GM18498 (cell line): Measurements from ENCODE around the gene NOL4L.
"Not testable (repeated sequence)": the region's sequence is repeated elsewhere in the genome, so short reads cannot be mapped to it uniquely, and the experiment has no call there.

ENCODE experiments used
- ATAC-seq: cut with Tn5 transposase; IDR thresholded peaks from one replicate; pipeline ENCODE4 v1.9.1; 2021; ENCODE audit warnings: mild to moderate bottlenecking, moderate library complexity; ENCODE audit not compliant: unreplicated experiment

Gene NOL4L

GRCh38 chr20:32578062-32578461 is 7.1 kb downstream of the NOL4L start:
- not testable (repeated sequence) for ATAC-seq

- ATAC-seq: no peak
These were observed 7.5 kb downstream of the NOL4L start for GRCh38 chr20:32577657-32578056.

- ATAC-seq: no peak
These were observed 8.1 kb downstream of the NOL4L start for GRCh38 chr20:32577023-32577422.

- no peak for ATAC-seq
These were observed 8.6 kb downstream of the NOL4L start for GRCh38 chr20:32576560-32576959.

- ATAC-seq: no peak
These were observed 9.3 kb downstream of the NOL4L start for GRCh38 chr20:32575805-32576204.

- ATAC-seq: no peak
These were observed 9.9 kb downstream of the NOL4L start for GRCh38 chr20:32575227-32575581.

GRCh38 chr20:32574296-32575226 is 10.6 kb downstream of the NOL4L start:
- ATAC-seq: no peak

- no peak for ATAC-seq
These were observed 11.8 kb downstream of the NOL4L start for GRCh38 chr20:32573167-32573851.

- ATAC-seq: no peak
These were observed 12.7 kb downstream of the NOL4L start for GRCh38 chr20:32572271-32572968.

GRCh38 chr20:32571566-32571965 is 13.6 kb downstream of the NOL4L start:
- no peak for ATAC-seq

- ATAC-seq: no peak
These were observed 14.5 kb downstream of the NOL4L start for GRCh38 chr20:32570401-32571190.

GRCh38 chr20:32569380-32570305 is 15.5 kb downstream of the NOL4L start:
- no peak for ATAC-seq

- ATAC-seq: no peak
These were observed 16.1 kb downstream of the NOL4L start for GRCh38 chr20:32569018-32569379.

- ATAC-seq: no peak
These were observed 17.6 kb downstream of the NOL4L start for GRCh38 chr20:32567384-32568178.

GRCh38 chr20:32566379-32567374 is 18.5 kb downstream of the NOL4L start:
- ATAC-seq: no peak

- no peak for ATAC-seq
These were observed 19.4 kb downstream of the NOL4L start for GRCh38 chr20:32565735-32566032.

GRCh38 chr20:32564921-32565734 is 20.0 kb downstream of the NOL4L start:
- ATAC-seq: no peak
